MCF 10A (cell line): ENCODE data around the gene SSRP1. TPM values are rescaled to one million over a fixed set of nuclear protein-coding genes. Genes with fewer than 3 reads are reported as not detected.

Experiments used
- BruUV-seq: library from RNA; stranded (reverse); fragments of 400-500 nt; replicated peaks from 2 replicates; lab custom pipeline; 2021; lab: Mats Ljungman, UMichigan
- CTCF ChIA-PET: fragments of 300-600 bp; sonication (Branson Sonifier 250); formaldehyde crosslinking; extraction: SDS; loops from one replicate; lab custom pipeline; 2021; ENCODE audit warnings: antibody characterized with exemption, inconsistent platforms; lab: Yijun Ruan, JAX
- POLR2A ChIA-PET: fragments of 300-600, 350-650 bp; sonication (Branson Sonifier 250); formaldehyde crosslinking; extraction: SDS; loops from one replicate; lab custom pipeline; 2020; ENCODE audit warnings: antibody characterized with exemption, inconsistent platforms; lab: Yijun Ruan, JAX
- DNase-seq: peaks from one replicate; pipeline ENCODE4 v3.0.0-alpha.2; 2018; ENCODE audit not compliant: unreplicated experiment
- H3K27ac Mint-ChIP-seq: one replicate; pipeline ENCODE4 v1.8.0; 2022; ENCODE audit warnings: mild to moderate bottlenecking, low read depth, mixed read lengths; ENCODE audit not compliant: unreplicated experiment
- H3K27me3 Mint-ChIP-seq: one replicate; pipeline ENCODE4 v1.8.0; 2022; ENCODE audit warnings: mixed read lengths; ENCODE audit not compliant: insufficient read depth, unreplicated experiment
- H3K36me3 Mint-ChIP-seq: one replicate; pipeline ENCODE4 v1.8.0; 2022; ENCODE audit warnings: mild to moderate bottlenecking, moderate library complexity, mixed read lengths; ENCODE audit not compliant: insufficient read depth, unreplicated experiment
- H3K4me1 Mint-ChIP-seq: one replicate; pipeline ENCODE4 v1.8.0; 2022; ENCODE audit warnings: mixed read lengths; ENCODE audit not compliant: insufficient read depth, unreplicated experiment
- H3K4me3 Mint-ChIP-seq: one replicate; pipeline ENCODE4 v1.8.0; 2022; ENCODE audit warnings: mild to moderate bottlenecking, moderate library complexity, mixed read lengths; ENCODE audit not compliant: unreplicated experiment
- H3K9me3 Mint-ChIP-seq: one replicate; pipeline ENCODE4 v1.8.0; 2022; ENCODE audit warnings: mixed read lengths; ENCODE audit not compliant: unreplicated experiment
- CTCF ChIP-seq: fragments of 200-600 bp; IDR thresholded peaks from one replicate; pipeline ENCODE4 v1.8.0; 2022; ENCODE audit warnings: antibody characterized with exemption, mild to moderate bottlenecking; ENCODE audit not compliant: unreplicated experiment
- intact Hi-C: fragments of 100-400 bp; cut with micrococcal nuclease; formaldehyde crosslinking; loops from 2 replicates; pipeline ENCODE4 v1.14.1; 2022
- total RNA-seq: library from RNA; stranded (reverse); gene quantifications from 2 replicates; pipeline ENCODE4 v1.2.3, GENCODE V29; 2022

SSRP1 gene
- total RNA-seq, 1 experiment from 2014 or later, result 229 TPM

GRCh38 chr11:57322256-57323166 is 13.2 kb downstream of the SSRP1 start:
- DNase-seq, result peak; percentile 98
- TF ChIP-seq CTCF, result no peak
- Mint-ChIP-seq H3K27ac (peak overlapping the region; percentile 97), H3K4me3 (peak overlapping the region; percentile 75), H3K4me1 (peaks cover 56% of the 10 kb centered on the region), H3K27me3 (no peaks in the 10 kb centered on the region), H3K9me3 (no peaks in the 10 kb centered on the region), H3K36me3 (peaks cover 22% of the 10 kb centered on the region)
- BruUV-seq, result no TSS peak
- POLR2A ChIA-PET, result interaction anchor here (0.5 to 10.1 kb wide), 18 partner anchors 12 to 1821 kb away, joined by 3 to 362 read pairs (median 4); partner anchors contain the start of genes SLC43A3 and SSRP1
- CTCF ChIA-PET, result interaction anchor here (0.6 to 4.1 kb wide), 18 partner anchors 11 to 1251 kb away, joined by 3 to 27 read pairs (median 4); no protein-coding TSS in a partner anchor
- intact Hi-C loops, result loop anchor here (1.0 to 2.0 kb wide), 4 partner anchors 11 to 44 kb away; no protein-coding TSS in a partner anchor

- BruUV-seq, result no TSS peak
- H3K9me3 Mint-ChIP-seq, result no peaks in the 10 kb centered on the region
- TF ChIP-seq CTCF, result no peak
- POLR2A ChIA-PET, result interaction anchor here (0.5 to 10.1 kb wide), 17 partner anchors 13 to 1822 kb away, joined by 3 to 362 read pairs (median 4); partner anchors contain the start of genes SLC43A3 and SSRP1
- CTCF ChIA-PET, result interaction anchor here (0.5 to 4.1 kb wide), 17 partner anchors 10 to 1252 kb away, joined by 3 to 27 read pairs (median 4); no protein-coding TSS in a partner anchor
- peaks cover 50% of the 10 kb centered on the region for H3K4me1 Mint-ChIP-seq
- intact Hi-C loops, result loop anchor here (1.0 to 2.0 kb wide), 4 partner anchors 10 to 43 kb away; no protein-coding TSS in a partner anchor
- peak; percentile 39 for DNase-seq
- peak overlapping the region; percentile 97 for H3K27ac Mint-ChIP-seq
- peak overlapping the region; percentile 75 for H3K4me3 Mint-ChIP-seq
- H3K36me3 Mint-ChIP-seq, result peaks cover 14% of the 10 kb centered on the region
- no peaks in the 10 kb centered on the region for H3K27me3 Mint-ChIP-seq
Observed at GRCh38 chr11:57321388-57322255, 14.1 kb downstream of the SSRP1 start.

- Mint-ChIP-seq H3K9me3 (no peaks in the 10 kb centered on the region), H3K27me3 (no peaks in the 10 kb centered on the region), H3K36me3 (peaks cover 9% of the 10 kb centered on the region), H3K27ac (peak overlapping the region; percentile 97), H3K4me1 (peaks cover 42% of the 10 kb centered on the region), H3K4me3 (peak overlapping the region; percentile 75)
- CTCF ChIA-PET, result interaction anchor here (0.5 to 4.1 kb wide), 9 partner anchors 10 to 319 kb away, joined by 3 to 27 read pairs (median 4); no protein-coding TSS in a partner anchor
- BruUV-seq, result TSS peak; percentile 4
- no peak for DNase-seq
- intact Hi-C loops, result no loop called here
- POLR2A ChIA-PET, result interaction anchor here (0.6 to 10.1 kb wide), 9 partner anchors 13 to 1823 kb away, joined by 3 to 362 read pairs (median 9); partner anchors contain the start of gene SSRP1
- no peak for TF ChIP-seq CTCF
Observed at GRCh38 chr11:57320719-57321387, 14.8 kb downstream of the SSRP1 start.
